NCI-H187 (cell line): ENCODE measurements around the gene TAB2.

Experiments used
- DNase-seq, 2 experiments: peaks; one replicate each; lab custom pipeline; 2025; lab: John Stamatoyannopoulos, UW

Gene TAB2

GRCh38 chr6:149414821-149415220 is 97.3 kb downstream of the TAB2 start:
- no peak for DNase-seq

DNA sequence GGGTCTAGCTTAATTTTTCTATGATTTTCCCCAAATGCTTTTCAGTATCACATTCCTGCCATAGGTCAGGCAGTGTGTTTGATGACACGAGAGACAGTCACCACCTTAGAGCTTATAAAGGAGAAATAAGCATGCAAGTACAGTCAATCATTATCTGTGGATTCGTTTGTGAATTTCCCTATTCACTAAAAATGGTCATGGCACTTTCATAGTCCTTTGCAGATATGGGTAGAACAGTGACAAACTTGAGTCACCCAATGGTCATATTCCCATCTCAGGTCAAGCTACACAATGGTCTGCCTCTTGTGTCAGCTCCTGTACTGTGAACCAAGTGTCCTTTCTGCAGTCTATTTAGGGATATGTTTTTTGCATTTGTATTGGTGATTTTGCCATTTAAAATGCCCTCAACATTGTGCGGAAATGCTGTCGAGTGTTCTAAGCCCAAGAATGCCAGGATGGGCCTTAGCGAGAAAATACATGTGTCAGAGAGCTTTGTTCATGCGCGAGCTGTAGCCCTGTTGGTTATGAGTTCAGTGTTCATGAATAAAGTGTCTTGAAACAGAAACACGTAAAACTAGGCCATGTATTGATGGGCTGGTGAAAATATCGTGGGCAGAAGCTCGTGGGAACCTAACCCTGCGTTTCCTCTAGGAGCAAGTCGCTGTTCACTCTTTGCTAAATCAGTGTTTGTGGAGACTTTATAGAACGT is 102.3 kb downstream of the TAB2 start:
- no peak for DNase-seq

GRCh38 chr6:149421132-149421531 is 103.6 kb downstream of the TAB2 start:
- DNase-seq = no peak

DNA sequence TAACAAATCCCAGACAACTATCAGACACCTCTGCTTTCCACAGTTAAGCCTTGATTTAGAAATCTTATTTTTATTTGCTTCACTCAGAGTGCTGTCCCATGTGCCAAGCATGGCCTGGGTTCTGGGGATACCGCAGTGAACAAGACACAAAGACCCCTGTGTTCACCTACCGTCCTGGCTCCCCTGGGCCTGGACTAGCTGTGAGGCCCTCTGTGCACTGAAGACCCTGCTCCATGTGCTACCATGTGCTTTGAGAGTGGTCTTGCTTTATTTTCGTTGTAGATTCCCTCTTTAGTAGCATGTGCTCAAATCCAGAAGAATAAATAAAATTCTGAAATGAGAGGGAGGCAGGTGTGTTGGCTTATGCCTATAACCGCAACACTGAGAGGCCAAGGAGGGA is 105.1 kb downstream of the TAB2 start:
- no peak for DNase-seq

GRCh38 chr6:149423964-149424440 is 106.5 kb downstream of the TAB2 start:
- DNase-seq = no peak

GRCh38 chr6:149425224-149425623 is 107.7 kb downstream of the TAB2 start:
- DNase-seq = no peak

DNA sequence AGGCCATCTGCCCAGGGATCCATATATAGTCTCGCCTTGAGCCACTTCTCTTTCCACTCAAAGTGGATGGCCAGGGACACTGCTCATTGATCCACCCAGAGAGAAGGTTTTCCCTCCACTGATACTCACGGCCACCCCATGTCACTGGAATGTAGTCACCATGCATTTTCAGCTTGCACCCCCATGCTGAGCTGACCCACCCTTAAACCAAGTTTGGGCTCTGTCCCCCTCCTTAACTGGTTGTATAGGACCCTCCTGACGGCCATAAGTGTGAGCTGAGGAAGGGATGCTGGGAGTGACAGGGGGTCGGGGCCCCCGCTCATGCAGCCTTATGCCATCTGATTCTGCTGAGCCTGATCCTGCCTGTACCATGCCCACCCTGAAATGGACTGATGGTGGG is 108.2 kb downstream of the TAB2 start:
- no peak for DNase-seq

DNA sequence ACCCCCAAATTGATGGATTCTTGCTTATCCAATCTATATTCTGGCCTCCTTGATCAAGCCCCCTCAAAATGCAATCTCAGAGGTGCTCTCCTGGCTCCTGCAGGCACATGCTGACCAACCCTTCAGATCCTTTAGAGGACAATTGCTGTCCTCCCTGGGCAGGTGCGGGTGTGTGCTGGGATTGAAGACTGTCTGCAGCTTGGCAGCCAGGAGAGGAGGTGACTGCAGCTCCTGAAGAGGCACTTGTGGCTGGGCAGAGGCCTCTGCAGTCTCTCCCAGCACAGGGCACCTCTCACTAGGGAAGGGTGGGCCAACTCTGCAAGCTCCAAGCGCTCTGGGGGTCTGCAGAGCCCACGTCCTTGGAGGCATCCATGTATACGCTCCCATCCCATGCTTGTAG is 111.1 kb downstream of the TAB2 start:
- DNase-seq = no peak

DNA sequence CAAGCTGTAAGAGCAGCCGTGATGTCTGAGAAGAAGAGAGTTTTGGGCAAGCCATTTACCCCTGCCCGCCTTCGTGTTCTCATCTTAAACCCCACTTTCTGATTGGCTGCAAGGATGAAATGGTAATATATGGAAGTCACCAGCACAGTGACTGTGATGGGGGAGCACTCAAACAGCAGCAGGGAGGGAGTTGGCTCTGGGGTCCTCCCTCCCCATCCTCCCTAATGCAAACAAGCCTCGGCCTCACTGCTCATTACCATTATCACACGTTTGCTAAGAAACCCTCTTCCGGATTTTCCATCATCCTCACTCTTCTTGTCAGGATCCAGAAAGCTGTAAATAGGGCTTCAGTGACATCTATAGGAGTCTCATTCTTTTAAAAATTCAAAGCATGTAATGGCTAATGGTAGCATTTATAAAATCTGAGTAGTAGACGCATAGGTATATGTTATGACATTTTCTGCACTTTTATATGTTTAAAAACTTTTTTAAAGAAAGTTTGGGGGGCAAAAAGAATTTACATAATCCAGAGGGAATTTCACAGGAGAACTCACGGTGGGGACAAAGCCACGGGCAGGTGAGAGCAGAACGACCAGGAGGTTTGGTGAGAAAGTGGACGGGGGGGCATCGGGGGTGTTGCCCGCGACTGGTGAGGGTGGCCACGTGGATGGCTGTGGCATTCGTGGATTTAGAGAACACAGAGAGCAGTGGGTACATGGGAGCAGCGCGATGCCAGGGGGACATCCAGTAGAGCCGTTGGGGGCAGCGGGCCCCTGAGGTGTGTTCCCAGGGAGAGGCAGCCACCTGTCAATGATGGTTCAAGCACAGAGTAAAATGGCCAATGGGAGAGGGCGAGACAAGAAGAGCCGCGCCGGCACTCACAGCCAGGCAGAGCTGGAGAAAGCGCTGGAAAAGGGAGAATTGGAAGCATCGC is 112.2 kb downstream of the TAB2 start:
- no peak for DNase-seq

GRCh38 chr6:149431905-149432775 is 114.6 kb downstream of the TAB2 start:
- peak; percentile 46 to 48 for DNase-seq

DNA sequence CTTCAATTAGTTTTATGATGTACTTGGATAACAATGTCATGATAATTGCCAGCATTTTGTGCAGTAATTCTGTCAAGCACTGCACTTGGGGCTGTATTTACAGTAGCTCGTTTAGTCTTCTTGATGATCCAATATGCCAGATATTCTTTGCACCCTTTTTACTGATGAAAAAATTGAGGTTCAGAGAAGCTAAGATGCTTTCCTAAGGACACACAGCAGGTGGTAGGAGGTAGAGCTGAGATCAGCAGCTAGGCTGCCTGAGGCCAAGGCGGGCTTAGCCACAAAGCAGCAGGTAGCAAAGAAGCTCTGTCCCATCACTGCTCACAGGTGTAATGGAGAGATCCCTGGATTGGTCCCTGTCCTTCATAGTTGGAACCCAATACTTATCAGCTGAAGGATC is 115.9 kb downstream of the TAB2 start:
- DNase-seq = no peak

DNA sequence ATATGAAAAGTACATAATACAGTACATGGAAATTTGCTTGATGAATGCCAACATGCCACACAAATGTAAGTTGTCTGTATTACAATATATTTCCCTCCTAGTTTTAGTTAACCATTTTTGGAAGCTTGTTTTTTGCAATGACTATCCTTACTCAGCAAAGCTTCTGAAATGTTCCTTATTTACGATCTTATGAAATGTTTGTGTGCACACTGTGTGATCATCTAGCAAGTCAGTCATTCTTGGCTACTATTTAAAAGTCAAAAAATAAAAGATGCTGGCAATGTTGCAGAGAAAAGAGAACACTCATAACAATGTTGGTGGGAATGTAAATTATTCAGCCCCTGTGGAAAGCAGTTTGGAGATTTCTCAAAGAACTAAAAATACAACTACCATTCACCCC is 116.4 kb downstream of the TAB2 start:
- no peak for DNase-seq

DNA sequence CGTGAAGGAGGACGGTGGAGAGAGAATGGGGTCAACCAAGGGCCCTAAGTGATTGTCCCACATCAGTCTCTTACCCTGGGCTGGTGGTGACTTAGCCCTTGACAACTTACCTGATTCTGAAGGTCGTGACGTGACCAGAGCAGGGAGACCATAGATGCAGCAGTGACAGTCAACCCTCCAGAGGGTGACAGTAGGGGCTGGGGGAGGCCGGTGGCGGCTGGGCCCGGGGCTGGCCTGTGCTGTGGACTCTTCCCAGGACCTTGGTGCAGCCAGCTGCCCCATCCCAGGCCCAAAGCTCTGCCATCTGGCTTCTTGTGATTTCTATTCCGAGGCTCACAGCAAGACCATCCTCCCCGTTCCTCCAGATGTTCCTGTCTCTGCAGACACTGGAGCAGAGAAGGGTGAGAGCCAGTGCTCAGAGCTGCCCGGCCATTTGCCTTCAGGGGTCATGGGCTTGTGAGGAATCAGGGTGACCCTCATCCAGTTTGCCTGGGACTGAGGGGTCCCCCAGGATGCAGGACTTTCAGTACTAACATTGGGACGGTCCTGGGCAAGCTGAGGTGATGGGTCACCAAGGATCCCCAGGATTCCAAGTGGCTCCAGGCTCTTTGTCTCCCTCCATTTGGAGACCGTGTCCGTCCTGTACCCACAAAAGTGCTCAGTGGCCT is 118.5 kb downstream of the TAB2 start:
- DNase-seq = no peak

GRCh38 chr6:149436647-149437046 is 119.1 kb downstream of the TAB2 start:
- DNase-seq = no peak

DNA sequence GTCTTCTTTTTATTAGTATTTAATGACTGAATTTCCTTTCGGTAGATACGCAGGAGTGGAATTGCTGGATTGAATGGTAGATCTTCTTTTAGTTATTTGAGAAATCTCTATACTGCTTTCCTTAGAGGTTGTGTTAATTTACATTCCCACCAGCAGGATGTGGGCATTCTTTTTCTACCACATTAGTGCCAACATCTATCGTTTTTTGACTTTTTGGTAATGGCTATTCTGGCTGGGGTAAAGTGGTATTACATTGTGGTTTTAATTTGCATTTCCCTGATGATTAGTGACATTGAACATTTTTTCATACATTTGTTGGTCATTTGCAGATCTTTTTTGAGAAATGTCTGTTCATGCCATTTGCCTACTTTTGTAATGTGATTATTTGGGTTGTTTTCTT is 119.7 kb downstream of the TAB2 start:
- DNase-seq = no peak

DNA sequence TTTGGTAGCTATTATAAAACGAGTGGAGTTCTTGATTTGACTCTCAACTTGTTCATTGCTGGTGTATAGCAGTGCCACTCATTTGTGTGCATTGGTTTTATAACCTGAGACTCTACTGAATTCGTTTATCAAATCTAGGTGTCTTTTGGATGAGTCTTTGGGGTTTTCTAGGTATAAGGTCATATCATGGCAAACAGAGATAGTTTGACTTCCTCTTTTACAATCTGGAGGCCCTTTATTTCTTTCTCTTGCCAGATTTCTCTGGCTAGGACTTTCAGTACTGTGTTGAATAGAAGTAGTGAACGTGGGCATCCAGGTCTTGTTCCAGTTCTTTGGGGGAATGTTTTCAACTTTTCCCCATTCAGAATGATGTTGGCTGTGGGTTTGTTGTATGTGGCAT is 121.3 kb downstream of the TAB2 start:
- DNase-seq = no peak

- DNase-seq = no peak
Measured at GRCh38 chr6:149439626-149440025, 122.1 kb downstream of the TAB2 start.

DNA sequence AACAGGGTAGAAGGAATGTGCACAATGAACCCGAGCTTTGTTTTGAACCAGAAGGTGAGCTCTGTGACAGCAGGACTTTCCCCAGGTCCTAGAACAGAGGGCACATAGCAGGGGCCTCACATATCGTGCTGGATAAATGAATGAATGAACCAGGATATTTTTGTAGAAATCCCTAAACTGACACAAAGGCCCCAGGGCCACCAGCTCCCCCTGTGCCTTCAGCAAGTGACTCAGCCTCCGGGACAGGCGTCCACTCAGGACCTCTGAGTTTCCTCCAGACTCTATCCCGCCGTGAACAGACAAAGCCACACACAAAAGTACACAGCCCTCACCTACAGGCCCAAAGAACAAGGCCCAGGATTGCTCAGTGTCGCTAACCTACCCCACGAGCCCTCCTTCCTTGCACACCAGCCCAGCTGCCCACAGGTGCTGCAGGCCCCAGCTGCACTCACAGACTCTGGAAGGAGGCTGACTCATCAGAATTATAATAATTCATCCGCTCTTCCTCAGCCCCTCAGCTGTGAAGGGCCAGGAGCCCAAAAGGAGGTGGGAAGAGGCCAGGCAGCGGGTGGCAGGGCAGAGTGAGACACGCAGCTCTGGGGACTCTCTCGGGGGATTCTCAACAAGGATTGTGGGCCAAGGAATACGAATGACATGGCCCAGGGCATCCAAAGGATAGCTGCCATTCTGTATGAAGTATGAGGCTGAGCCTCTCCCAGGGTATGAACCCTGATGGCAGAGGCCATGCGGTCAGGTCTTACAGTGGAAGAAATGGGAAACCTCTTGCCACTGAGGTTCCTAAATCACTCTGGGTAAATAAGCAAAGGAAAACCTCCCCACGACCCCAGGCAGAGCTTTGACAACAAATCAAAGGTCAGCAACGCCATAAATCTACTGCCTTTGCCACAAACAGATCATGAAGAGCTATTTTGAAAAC is 123.5 kb downstream of the TAB2 start:
- DNase-seq = no peak

GRCh38 chr6:149441740-149442139 is 124.2 kb downstream of the TAB2 start:
- DNase-seq = no peak

GRCh38 chr6:149443411-149444181 is 126.1 kb downstream of the TAB2 start:
- DNase-seq = no peak
